ENCODE measurements around the gene PSMB3. TPM values are rescaled to one million over a fixed set of nuclear protein-coding genes. Genes with fewer than 3 reads are reported as not detected.
A peak's percentile ranks its signal among the peaks of the same experiment; 100 is the strongest.
"Not testable (repeated sequence)": the region's sequence is repeated elsewhere in the genome, so short reads cannot be mapped to it uniquely, and the experiment has no call there.

The PSMB3 gene
- polyA plus RNA-seq, 3 donors = 117 to 136 (median 125) TPM

DNA sequence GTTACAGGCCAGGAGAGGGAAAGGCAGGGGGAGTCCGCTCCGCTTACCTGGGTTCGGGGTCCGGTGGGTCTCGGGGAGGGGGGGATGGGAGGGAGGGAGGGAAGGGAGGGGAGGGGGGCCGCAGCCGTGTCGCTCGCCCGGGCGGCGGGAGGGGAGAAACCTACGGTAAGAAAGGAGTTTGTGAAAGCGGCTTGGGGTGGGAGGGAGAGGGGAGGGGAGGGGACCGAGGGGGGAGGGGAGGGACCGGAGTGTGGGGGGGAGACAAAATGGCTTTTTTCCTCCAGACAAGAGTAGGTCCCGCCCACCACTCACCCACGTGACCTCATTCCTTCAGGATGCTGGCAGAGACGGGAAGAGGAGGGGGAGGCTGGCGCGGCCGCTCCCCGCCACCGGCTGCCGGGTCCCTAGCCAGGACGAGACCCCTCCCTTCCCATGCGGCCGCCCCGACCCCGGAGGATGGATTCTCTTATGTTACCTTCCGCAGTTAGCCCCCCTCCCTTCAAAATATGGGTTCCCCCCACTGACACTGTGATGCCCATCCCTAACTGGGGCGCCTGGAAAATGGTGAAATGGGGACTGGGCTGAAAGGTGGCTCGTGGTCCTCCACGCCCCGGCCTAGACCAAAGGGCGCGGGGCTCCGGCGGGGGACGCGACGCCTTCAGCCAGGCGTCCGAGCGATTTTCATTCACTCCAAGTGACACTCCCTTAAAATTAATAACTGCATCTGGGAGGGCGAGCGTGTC, 4.2 kb upstream of the PSMB3 start, which contains the start of gene PCGF2:
PCGF2 (minus strand) TSS at position 188 of the 743 bp plus-strand sequence. CDS start 7,934 bp downstream, outside the sequence.
- DNase-seq (ENCODE audit: low read depth in 3 of 3, low spot score in 2 of 3) = peak in 2 of 3 donors; percentile 90 to 92

DNA sequence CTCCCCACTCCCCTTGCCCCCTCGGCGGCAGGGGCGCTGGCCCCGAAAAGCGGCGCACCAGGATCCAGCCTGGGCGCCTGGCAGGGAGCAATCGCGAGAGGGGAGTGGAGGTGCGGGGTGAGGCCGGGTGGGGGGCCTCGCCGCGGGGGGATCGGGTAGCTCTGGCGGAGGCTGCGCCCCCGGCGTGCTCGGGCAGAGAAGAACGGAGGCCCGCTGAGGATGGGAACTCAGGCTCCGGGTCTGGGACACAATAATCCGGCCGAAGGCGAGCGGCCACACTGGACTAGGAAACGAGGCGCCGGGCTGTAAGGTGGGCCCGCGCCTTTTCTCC, 3.7 kb upstream of the PSMB3 start:
- DNase-seq (ENCODE audit: low read depth in 3 of 3, low spot score in 2 of 3) = no peak

DNA sequence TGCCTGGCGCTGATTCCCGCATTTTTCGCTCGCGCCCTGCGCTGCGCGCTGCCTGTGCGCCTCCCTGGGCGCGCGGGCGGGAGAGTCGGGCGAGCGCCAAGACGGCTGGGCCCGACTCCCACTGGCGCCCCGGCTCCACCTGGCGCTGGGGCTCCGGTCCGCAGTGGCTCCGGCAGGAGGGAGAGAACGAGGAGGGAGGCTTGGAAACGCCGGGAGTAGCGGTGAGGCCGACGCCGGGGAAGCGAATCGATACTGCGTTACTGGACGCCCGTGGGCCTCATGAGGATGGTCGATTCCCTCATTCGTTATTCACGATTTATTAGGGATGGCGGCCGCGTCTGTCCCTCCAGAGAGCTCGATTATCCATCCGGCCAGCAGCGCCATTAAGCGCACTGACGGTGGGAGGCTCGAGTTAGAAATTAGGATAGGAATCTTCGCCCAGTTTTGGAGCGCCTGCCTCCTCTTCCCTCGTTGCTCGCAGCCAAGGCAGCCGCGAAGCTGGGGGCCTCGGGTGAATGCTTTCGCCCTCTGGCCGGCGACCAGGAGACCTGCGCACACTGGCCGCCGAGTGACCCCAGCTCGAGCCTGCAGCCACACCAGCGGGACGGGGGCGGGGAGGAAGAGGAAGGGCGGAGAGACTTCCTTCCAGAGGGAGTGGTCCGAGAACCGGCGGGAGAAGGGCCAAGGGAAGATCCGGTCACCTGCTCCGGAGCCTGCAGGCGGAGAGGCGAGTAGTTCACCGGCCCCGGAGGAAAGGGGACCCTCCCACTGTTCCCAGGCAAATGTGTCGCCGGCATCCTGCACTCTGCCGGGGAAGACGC, 3.1 kb upstream of the PSMB3 start:
- DNase-seq (ENCODE audit: low read depth in 3 of 3, low spot score in 2 of 3) = no peak

DNA sequence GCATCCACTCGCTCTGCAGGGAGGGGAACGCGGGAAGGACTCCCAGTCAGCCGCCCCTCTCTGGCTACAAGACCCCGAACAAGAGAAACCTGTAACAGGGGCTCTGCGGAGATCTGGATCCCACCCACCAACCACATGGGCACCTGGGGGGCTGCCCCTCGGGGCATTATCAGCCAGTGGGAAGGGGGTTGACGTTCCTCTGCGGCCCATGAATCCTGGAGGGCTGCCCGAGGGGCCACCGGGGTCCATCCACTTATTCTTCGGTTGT, 2.6 kb upstream of the PSMB3 start:
- no peak for DNase-seq (ENCODE audit: low read depth in 3 of 3, low spot score in 2 of 3)

DNA sequence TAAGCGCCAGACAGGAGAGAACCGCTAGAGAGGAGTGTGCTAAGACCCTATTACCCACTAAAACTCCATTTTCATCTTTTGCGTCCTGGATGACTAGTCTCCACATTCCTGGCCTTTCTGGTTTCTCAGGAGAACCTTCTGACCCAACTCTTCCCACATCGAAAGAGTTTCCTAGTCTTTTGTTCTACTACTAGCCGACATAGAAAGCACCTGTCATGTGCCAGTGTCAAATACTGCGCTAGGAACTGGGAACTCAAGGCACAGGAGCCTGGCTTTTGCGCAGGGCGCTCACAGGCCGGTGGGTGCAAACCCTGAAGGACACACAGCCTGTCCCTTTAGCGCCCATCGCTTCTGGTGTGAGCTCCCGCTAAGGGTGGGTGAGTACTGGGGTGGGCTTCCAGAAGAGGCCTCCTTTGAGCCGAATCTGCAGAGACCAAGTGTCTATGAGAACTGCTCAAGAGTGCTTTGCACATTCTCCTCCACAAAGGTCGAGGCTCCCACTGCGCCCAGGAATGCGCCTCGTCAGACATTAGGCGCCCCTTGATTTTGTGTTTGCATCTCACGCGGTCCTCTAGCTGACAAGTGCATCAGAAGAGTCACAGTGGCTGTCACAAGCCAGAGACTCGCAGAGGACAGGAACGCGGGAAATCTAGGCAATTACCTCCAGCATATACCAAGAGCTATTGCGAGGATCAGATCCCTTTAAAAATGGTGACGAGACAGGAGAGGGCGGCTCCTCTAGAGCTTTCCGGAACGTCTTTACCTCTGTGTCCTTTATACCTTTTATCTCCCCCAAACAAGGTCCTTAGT, 2.0 kb upstream of the PSMB3 start:
- no peak for DNase-seq (ENCODE audit: low read depth in 3 of 3, low spot score in 2 of 3)

DNA sequence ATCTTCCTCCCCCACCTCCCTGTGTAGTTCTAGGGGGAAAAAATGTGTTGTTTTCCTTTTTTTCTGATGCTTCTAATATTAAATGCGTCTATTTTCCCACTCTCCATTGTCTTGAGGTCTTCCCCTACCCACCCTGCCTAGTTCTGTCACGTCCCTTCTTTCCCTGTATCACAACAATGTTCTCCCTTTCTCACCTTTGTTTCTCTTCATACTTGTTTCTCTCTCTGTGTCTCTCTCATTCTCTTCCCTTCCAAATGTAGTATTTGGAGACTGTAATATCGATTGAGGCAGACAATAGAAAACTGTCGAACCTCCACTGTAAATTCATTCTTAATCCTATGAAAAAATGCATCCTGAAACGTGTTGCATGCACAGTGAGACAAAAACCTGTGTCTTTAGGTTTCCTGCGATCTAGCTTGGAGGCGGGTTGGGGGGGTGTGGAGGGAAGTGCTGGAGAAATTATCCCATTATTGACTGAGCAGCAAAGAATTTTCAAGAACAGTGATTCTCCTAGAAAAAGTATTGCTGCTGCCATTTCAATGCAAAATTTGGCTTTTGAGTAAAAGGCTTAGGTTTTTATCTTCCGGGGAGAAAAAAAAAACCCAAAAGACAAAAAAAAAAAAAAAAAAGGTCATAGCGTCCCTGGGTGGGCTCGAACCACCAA, 1.3 kb upstream of the PSMB3 start:
- no peak for DNase-seq (ENCODE audit: low read depth in 3 of 3, low spot score in 2 of 3)

DNA sequence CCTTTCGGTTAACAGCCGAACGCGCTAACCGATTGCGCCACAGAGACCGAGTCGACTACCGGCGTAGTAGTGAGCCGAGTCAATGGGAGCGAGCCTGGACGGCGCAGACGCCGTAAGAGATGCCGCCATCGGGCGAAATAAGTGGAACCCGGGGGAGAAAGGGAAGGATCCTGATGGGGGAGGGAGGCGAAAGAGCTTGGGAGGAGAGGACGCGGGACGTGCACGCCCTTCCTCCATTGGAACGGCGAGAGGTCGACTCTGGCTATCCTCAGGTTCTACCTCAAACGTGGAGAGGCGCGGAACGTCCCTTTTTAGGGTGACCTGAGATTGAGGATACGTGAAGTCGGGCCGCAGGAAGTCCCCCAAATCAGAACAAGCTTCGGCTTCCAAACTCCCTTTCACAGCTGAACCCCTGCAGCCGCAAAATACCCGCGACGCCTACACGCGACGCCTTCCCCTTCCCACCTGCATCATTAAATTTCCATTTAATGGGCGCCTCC, 683 bp upstream of the PSMB3 start:
- no peak for DNase-seq (ENCODE audit: low read depth in 3 of 3, low spot score in 2 of 3)

DNA sequence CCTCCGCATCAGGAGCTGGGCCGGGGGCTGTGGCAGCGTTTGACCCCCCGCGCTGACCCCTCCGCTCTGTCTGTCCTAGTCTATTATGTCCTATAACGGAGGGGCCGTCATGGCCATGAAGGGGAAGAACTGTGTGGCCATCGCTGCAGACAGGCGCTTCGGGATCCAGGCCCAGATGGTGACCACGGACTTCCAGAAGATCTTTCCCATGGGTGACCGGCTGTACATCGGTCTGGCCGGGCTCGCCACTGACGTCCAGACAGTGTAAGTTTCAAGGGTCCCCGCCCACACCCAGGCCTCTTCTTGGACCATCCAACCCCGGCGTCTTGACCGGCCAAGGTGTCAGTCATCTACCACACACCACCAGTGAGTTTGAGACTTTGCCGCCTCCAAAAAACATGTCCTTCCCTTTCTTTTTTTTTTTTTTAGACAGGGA, 548 bp downstream of the PSMB3 start:
- no peak for DNase-seq (ENCODE audit: low read depth in 3 of 3, low spot score in 2 of 3)

DNA sequence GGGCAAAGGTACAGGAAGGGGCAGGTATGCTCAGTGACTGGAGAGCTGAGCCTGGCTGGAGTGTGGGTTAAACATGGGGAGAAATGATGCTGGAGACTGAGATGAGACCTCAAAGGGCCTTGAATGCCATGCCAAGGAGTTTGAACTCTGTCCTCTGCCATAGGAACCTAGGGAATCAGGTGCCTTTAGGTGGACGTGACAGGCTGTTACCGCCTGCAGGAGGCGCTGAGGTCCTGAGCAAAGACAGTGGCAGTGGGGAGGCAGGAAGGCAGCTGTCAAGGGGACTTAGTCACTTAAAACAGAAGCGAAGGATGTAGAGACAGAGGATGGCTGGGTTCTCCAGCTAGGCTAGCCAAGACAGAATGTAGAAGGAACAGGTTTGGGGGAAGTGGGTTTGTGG, 9.1 kb downstream of the PSMB3 start:
- no peak for DNase-seq (ENCODE audit: low read depth in 3 of 3, low spot score in 2 of 3)

DNA sequence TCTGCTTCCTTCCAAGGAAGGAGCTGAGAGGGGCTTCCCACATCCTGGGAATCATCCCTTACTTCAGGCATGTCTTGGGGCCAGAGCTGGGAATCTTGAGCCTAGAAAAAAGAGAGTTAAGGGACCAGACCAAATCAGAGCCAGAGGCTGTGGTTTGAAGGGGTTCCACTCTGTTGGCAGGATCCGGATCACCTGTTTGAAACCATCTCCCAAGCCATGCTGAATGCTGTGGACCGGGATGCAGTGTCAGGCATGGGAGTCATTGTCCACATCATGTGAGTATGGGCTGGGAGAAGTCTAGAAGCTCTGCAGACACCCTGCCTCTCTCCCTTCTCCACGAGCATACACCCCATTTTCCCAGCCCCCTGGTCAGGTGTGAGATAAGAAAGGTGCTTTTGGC, 9.7 kb downstream of the PSMB3 start:
- DNase-seq (ENCODE audit: low read depth in 3 of 3, low spot score in 2 of 3) = no peak

DNA sequence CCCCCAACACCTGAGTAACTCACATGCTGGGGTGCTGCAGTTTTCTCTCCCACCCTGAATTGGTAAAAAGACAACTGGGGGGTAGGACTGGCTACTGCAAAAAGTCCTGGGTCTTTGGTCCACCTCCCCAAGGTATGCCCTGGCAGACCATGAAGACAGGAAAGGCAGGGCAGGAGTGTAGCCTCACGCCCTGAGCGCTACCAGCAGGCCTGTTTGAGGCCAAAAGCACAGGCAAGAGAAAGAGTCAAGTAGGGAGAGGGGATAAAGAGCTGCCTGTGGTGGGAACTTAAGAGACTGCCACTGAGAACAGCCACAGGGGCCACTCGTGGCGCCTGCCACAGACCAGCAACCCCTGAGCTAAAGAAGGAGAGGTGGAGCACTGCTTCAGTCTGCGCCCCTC, 13.8 kb downstream of the PSMB3 start:
- DNase-seq (ENCODE audit: low read depth in 3 of 3, low spot score in 2 of 3) = no peak

DNA sequence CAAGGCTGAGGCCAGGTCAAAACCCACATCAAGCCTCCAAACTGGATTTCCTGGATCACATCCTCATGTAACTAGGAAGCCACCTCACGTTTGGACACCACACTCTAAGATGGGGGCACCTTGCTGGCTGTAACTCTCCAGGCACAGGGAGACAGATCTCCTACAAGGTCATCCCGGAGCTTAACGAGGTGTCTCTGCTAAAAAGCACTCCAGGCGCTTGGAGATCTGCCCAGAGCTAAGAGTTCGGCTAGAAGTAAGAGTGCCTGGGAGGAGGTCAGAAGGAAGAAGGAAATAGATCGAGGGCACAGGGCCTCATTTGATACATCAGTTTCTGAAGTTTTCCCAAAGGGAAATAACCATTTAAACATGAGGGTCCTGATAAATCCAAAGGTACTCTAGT, 15.9 kb downstream of the PSMB3 start:
- no peak for DNase-seq (ENCODE audit: low read depth in 3 of 3, low spot score in 2 of 3)

DNA sequence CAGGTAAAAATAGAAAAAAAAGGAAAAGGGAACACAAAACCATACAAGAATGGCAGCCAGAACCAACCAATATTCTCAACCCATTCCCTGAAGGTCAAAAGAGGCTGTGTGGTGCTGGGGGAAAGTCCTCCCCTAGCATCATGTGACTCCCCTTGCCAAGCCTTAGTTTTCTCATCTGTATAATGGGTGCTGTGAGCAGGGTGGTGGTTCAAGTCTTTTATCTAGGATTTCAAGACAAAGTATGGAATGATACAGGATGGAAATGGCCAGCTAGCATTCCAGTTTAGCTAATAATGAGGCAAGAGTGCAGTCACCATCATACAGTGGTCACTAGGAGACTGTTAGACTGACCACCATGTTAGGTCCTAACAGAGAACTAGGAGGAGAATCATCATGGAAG, 20.7 kb downstream of the PSMB3 start:
- DNase-seq (ENCODE audit: low read depth in 3 of 3, low spot score in 2 of 3) = no peak

DNA sequence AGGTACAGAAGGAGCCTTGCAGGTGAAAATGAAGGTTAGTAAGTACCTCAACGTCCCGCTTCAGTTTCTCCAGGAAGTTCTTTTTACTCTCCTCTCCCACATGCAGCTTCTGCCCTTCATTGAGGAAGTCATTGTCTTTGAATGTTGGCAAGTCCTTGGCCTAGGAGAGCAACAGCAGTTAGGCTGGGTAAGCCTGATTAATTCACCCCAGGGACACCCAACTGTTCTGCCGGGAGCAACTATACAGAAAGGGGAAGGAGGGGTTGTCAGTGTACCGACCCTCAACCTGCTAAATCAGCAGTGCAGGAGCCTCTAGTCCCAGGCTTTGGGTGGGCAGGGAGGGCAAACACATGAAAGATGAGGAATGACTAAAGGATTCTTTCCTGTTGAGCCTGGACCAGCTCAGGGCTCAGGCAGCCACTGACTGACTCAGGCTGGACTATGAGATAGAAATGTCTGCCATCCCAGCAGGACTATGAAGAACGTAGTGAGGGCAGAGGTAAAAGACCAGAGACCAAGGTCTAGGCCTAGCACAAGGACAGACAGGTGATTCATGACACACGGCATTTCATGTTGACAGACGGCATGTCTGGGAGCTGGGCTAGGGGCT, 25.2 kb downstream of the PSMB3 start:
- no peak for DNase-seq (ENCODE audit: low read depth in 3 of 3, low spot score in 2 of 3)

DNA sequence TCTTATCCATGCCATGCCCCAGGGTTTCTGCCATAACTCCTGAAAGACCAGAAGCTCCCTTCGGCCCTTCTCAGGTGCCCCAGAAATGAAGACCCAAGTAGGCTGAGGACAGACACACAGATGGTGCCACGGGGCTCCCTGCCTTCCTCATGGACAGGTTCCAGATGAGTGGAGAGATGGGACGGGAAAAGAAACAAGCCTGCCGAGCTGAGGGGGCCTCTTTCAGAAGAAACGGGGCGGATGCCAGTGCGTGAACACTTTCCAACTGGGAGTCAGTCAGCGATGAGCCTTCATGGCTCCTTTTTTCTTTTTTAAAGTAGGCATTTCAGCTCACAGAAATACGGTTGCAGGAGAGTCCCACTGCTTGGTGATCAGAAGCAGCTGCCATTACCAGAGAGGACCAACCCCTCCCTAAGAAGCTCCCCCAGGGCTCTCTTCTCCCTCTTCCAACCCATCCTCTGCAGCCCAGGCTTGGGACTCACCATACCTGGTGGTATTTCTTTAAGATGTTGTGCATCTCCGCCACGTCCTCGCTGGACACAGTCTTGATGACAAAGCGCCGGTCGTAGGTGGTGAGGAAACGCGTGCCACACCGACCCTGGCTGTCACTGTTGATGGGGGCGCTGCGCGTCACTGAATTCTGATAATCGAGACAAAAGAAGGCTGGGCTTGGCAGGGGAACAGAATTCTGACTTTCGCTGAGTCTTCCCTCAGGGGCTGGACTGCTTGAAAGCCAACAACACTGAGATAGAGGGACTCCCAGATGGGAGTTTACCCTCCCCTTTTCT, 27.6 kb downstream of the PSMB3 start:
- no peak for DNase-seq (ENCODE audit: low read depth in 3 of 3, low spot score in 2 of 3)

DNA sequence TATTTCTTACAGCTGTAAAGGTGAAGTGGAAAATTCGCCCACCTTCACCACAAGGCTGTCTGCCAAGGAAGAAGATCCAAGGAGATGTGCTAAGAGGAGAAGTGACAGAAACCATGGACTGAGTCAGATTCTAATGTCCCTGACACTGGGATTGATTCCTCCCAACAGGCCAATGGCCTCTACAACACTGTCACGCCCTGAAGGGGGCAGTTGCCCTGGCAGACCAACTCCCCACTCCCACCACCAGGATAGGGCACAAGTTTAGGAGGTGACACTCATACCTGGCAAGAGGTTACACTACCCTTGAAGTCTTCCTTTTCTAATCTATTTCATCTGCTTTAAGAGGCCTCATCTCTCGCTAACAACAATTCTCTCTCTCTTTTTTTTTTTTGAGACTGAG, 30.7 kb downstream of the PSMB3 start:
- no peak for DNase-seq (ENCODE audit: low read depth in 3 of 3, low spot score in 2 of 3)

DNA sequence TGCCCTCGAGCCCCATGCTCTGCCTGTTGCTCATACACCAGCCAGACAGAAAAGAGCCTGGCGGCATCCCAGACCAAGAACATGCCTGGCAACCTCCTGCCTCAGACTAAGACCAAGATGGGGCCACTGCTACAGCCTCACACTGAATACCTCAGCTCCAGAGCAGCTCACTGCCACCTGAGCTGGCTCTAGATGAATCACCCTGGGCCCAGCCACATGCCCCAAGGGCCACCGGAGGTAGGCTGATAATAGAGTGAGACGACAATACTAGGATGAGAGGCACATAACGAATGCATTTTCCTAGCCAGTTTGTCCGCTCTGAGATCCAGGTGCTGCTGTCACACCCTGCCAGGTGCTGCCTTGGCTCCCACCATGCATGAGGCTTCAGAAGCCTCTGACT, 33.8 kb downstream of the PSMB3 start:
- DNase-seq (ENCODE audit: low read depth in 3 of 3, low spot score in 2 of 3) = no peak

DNA sequence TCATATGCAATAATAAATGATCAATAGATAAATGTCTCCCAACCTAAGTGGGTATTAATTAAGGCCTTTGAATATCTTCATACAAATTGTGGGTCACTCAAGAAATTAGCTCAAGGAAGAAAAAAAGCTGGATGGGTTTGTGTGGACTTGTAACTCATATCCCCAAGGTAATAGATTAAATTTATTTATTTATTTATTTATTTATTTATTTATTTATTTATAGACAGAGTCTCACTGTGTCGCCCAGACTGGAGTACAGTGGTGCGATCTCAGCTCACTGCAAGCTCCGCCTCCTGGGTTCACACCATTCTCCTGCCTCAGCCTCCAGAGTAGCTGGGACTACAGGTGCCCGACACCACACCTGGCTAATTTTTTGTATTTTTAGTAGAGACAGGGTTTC, 35.5 kb downstream of the PSMB3 start:
- DNase-seq (ENCODE audit: low read depth in 3 of 3, low spot score in 2 of 3) = not testable (repeated sequence)

DNA sequence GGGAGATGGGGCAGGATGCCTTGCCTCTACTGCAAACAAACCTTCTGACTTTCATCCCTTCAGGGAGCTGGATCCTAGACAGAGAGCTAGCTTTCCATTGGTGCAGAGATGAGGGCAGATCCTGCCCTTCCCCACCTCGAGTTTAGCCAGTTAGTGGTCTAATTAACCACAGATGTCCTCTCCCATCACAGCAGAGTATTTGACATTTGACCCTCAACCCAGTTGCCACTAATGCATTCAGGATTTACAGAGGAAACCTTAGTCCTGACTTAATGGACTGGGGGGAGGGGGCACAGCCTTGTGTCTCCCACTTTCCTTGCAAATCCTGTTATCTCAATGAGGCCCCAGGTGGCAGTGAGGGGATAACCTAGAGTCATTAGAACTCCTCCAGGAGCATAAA, 36.6 kb downstream of the PSMB3 start:
- no peak for DNase-seq (ENCODE audit: low read depth in 3 of 3, low spot score in 2 of 3)
